ENCODE measurements around the gene SDC1.

- TF ChIP-seq EGR1 (IDR thresholded peaks at IDR 0.05) (no peak), RAD21 (IDR thresholded peaks at IDR 0.05; ENCODE audit: low read depth) (no peak), EP300 (IDR thresholded peaks at IDR 0.05; ENCODE audit: borderline replicate concordance) (no peak), USF1 (IDR thresholded peaks at IDR 0.05) (no peak), CREB1 (IDR thresholded peaks at IDR 0.05; ENCODE audit: low read depth) (no peak), REST (IDR thresholded peaks at IDR 0.05; ENCODE audit: low read depth) (no peak), YY1 (IDR thresholded peaks at IDR 0.05; ENCODE audit: low read depth) (no peak), NFIC (IDR thresholded peaks at IDR 0.05) (no peak), TCF12 (IDR thresholded peaks at IDR 0.05; ENCODE audit: low read depth) (no peak), MAX (IDR thresholded peaks at IDR 0.05) (no peak)
Measured at GRCh38 chr2:20241973-20242726, 17.2 kb upstream of the SDC1 start.
